NOMO-1 (cell line): ENCODE results near the gene SESTD1.
"Not testable (repeated sequence)": the region's sequence is repeated elsewhere in the genome, so short reads cannot be mapped to it uniquely, and the experiment has no call there.

Source experiments
- DNase-seq, 2 experiments: peaks; one replicate each; lab custom pipeline; 2025; ENCODE audit not compliant: unreplicated experiment in 2 of 2; lab: John Stamatoyannopoulos, UW

The SESTD1 gene

DNA sequence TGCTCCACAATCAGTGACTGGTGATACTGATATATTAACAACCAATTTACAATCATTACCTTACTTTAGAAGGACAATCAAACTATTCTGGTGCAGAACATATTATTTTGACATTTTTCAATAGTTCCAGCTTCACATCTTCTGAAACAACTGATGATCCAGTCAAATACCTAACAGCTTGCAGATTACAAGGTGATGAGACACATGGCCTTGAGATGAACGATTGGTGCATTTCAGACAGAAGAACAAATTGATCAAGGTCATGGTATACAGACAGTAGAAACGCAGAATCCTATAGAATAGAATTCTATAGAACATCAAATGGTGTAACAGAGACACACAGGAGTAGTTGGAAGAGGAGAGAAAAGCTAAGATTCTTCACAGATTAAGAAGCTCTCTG, 24.8 kb downstream of the SESTD1 start:
- DNase-seq, result no peak

DNA sequence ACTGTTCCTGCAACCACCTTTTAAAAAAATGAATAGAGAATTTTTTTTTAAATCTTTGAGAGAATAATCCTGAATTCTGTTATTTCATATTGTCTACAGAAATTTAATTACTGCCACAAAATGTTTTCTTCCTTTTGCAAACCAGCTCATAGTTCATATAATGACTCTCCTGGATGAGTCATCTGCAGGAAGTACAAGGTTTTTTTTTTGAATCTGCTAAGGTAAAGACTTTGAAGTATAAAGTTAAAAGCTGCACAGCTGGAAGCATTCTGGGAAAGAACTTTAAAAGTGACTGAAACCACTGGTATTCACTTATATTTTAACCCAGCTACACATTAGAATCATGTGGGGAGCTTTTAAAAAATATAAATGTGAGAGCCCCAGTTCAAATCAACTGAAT, 25.4 kb downstream of the SESTD1 start:
- DNase-seq, result no peak

DNA sequence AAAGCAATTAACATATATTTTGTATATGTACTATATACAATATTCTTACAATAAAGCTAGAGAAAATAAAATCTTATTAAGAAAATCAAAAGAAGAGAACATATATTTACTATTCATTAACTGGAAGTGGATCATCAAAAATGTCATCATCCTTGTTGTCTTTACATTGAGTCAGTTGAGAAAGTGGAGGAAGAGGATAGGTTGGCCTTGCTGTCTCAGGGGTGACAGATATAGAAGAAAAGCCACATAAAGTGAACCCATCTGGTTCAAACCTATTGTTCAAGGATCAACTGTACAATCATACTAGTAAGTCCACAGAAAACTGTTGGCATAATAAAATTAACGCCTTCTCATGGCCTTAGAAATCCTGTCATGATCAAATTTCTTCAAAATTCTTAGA, 26.6 kb downstream of the SESTD1 start:
- DNase-seq, result no peak

DNA sequence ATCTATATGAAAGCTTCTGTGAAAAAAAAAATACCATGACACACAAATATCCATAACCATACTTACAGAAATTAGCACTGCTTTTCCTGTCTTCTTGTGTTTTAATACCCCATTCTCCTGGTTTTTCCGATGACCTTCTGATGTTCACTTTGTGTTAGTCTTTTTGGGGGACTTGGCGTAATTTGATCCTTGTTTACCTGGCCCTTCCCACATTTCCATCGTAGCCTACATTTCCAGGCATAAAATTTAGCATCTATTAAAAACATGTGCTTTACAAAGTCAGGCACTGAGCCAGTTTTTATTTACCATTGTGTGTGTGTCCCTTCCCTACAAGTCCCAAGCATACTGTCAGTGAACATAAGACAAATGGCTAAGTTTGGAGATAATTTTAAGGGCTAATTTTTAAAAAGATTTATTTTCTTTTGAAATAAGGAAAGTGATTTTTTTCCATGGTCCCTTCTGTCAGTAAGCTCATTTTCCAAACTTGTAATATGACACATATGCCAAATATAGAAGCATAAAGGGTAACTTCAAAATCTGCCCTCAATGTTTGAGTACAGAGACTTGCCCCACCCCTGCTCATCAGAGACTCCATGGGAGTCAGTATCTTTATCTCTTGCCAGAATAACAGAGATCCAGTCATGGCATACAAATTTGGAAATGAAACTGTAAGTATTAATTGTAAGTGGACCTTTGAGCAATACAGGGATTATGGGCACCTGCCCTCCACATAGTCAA, 27.3 kb downstream of the SESTD1 start:
- no peak for DNase-seq

DNA sequence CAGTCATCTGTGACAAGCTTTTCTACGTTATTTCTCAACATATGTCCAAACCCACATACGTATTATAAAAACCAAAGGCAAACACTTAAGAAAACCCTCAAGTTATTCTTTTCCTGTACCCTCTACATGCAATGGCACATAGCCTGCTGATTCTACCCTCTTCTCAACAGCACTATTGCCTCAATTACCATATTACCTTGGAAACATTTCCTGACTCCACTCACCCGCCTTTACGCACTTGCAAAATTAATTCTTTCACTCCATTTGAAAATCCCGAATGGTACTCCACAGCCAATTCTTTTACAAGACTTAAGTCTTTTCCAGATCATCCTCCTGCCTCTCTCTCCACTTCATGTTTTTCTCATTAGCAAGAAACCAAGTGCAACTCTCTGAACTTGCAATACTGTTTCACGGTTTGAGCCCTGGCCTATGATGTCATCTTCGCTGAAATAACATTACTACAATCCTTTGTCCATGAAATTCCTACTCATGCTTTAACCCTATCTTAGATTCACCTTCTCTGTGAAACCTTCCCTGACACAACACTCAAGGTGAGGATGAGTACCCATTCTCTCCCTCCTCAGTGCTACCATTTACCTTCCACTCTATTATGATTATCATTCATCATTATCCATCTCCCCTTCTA, 29.0 kb downstream of the SESTD1 start:
- DNase-seq, result no peak

DNA sequence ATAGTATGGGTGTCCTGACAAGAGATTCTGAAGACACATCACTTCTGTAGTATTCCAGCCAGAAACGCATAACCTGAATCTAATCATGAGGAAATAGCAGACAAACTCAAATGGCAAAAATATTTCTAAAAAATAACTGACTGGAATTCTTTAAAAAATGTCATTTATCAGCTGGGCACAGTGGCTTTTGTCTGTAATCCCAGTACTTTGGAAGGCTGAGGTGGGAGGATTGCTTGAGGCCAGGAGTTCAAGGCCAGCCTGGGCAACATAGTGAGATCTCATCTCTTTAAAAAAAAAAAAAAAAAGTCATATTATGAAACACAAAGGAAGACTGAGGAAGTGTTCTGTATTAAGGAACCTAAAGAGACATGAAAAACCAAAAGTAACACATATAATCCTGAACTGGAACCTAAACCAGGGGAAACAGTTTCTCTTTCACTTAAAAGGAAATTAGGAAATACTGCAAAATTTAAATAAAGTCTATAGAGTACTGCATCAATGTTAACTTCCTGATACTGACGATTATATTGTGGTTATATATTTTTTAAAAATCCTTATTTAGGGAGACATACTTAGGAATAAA, 29.9 kb downstream of the SESTD1 start:
- DNase-seq, result peak; percentile 11 to 84

DNA sequence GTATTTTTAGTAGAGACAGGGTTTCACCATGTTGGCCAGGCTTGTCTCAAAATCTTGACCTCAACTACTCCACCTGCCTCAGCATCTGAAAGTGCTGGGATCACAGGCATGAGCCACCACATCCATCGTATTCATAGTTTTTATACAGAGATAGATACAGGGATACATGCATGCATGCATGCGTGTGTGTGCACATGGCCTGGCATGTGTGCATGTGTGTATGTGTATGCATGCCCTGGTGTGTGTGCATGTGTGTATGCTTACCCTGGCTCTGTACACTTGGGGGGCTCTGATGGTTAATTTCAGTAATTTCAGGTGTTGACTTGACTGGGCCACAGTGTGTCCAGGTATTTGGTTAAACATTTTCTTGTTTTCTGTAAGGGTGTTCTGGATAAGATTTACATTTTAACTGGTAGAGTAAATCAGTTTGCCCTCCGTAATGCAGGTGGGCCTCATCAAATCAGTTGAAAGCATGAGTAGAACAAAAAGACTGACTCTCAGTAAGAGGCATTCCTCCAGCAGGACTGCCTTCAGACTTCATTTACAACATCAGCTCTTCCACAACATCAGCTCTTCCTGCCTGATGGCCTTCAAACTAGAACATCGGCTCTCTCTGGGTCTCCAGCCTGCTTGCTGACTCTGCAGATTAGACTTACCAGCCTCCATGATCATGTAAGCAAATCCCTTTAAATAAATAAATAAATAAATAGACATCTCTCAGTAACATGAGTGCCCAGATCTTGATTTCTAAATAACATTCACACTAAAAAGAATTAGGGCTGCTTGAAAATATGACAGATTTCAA, 30.8 kb downstream of the SESTD1 start:
- DNase-seq, result no peak

DNA sequence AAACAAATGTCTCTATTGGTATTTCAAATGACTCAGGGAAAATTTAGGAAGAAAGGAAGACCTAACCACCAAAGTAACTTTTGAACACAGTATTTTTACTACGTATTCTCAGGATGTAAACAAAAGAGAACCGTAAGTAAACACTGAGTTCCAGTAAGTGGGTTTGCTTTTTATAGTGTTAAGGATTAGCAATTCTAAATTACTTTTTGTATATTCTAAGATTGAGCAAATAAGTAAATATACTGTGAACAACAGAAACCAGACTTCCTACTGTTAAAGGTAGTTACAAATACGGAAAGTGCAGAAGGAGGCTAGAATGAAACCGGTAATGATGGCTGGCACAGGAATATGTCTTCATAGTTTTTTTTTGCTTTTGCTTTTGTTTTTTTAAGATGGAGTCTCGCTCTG, 31.5 kb downstream of the SESTD1 start:
- no peak for DNase-seq

DNA sequence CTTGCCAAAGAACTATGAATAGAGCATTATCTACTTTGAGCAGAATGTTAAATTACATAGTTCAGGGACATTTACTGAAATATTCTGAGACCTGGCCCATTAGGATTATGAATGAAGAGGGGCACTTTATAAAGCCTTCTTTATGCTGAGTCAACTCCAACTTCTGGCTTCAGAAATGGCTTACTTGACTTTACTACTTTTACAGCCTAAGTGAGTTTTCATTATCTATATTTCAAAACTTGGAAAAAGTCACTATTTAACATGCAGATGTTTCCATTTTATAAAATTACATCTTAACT, 37.7 kb downstream of the SESTD1 start:
- DNase-seq, result no peak

DNA sequence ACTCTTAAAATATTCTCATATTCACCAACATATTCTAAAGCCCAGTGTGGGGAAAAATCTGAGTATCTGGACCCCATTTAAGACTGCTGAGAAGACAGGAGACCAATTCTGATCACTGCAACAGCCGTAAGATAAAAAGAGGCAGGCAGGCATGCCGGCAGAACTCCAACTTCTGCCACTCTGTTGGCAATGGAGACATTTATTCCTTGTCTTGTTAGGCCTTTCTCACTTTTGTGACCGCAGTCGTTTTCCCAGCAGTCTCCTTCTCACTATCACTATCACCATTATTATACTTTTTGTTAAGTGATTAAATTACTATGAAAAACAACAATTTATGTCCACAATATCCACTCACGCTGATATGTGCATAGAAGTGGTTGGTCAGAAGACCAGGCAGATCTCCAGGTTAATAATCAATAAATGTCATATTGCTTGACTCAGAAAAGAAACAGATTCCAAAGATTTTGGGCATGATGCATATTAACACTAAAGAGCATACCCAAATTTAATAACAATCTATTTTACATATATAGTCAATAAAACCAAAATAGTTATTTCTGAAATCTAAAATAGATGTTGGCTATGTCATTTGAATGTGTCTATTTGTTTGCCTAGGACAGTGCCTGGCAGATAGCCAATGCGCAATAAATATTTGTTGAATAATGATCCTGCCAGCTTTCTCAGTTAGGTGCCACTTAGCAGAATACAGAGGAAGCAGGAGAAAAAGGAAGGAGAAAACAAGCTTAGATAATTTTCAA, 38.2 kb downstream of the SESTD1 start:
- DNase-seq, result no peak

DNA sequence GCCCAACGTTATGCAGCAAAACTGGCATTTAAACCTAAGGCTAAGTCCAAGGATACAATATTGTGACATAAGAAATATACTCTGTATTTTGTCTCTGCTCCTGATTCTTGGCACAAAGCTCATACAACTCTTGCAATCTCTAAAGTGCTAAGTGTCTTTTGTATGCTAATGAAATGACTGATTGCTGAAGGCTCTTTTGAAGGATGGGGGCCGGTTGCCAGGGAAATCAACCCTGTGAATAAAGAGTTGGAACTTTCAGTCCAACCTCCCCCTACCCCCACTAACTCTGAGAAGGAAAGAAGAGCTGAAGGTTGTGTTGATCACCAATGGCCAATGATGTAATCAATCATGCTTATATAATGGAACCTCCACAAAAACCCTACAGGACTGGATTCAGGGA, 40.3 kb downstream of the SESTD1 start:
- DNase-seq, result no peak

DNA sequence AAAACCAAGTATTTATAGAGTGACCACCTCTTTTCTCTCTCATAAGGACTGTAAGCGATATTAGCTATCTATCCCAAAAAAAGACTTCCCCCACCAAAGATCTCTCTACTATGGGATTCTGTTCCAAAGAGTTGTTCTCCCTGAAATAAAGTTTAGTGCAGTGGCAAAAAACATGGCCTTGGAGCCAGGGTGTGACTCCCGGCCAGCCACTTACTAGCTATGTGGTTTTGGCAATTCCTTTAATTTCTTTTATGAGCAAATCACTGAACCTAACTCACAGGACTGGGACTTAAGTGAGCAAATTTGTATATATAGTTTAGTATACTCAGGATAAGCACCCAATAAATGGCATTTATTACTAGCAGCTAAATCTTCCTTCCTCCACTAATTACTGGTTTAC, 42.6 kb downstream of the SESTD1 start:
- no peak for DNase-seq

DNA sequence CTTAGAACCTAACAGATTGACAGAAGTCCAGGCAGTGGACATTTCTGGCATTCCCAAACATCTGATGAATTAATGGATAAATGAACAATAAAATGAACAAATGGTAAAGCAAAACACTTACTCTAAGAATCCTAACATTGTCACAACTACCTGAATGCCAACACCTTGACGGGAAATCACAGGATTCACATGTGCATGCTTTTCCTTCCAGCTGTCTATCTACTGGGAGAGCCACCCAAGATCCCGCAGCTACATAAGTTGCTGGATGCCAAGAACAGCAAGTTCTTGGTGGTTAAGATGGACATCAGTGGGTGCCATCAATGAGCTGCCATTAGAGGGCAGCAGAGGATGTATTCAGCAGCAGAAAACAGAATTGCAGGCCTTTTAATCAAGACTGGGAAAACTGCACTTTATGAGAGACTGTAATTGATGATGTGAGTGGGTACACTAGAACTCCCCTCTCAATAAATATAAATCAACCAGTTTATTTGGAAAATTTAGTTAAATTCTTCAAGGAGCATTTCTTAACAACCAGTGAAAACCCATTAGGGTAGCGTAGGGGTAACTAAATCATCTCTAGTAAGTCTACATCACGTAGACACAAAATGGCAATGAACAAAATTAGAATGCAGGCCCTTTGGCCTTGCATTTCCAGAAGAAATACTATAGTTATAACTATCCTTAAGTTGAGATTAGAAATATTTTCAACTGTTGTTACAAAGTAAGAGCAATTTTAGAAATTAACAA, 45.6 kb downstream of the SESTD1 start:
- peak in 1 of 2 experiments; percentile 59 for DNase-seq

DNA sequence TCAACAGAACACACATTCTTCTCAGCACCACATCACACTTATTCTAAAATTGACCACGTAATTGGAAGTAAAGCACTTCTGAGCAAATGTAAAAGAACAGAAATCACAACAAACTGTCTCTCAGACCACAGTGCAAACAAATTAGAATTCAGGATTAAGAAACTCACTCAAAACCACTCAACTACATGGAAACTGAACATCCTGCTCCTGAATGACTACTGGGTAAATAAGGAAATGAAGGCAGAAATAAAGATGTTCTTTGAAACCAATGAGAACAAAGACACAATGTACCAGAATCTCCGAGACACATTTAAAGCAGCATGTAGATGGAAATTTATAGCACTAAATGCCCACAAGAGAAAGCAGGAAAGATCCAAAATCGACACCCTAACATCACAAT, 50.0 kb downstream of the SESTD1 start:
- not testable (repeated sequence) for DNase-seq

DNA sequence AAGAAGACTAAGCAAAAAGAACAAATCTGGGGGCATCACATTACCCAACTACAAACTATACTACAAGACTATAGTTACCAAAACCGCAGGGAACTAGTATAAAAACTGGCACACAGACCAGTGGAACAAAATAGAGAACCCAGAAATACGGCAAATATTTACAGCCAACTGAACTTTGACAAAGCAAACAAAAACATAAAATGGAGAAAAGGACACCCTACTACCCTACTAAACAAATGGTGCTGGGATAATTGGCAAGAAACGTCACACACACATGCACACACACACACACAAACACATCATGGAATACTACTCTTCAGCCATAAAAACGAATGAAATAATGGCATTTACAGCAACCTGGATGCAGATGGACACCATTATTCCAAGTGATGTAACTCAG, 53.3 kb downstream of the SESTD1 start:
- no peak for DNase-seq

DNA sequence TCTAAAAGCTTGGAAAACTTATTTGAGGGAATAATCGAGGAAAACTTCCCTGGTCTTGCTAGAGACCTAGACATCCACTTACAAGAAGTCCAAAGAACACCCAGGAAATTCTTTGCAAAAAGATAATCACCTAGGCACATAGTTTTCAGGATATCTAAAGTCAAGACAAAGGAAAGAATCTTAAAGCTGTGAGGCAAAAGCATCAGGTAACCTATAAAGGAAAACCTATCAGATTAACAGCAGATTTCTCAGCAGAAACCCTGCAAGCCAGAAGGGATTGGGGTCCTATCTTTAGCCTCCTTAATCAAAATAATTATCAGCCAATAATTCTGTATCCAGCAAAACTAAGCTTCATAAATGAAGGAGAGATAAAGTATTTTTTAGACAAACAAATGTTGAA, 56.4 kb downstream of the SESTD1 start:
- not testable (repeated sequence) for DNase-seq

DNA sequence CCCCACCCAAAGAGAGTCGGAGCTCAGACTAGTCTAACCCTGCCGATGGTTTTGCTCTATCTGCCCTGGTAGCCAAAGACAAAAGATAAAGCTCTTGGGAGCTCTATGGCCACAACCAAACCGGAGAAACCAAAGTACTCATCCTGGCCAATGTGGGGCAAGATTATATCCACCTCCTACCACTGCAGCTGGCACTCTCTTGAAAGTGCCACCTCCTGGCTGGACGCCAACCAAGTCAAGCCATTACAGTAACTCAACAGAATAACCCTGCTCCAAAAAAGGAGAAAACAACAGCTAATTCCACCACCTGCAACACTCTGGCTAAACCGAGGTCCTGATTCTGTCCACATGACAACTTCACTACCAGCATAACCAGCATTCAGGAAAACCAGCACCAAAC, 57.6 kb downstream of the SESTD1 start:
- DNase-seq, result no peak

DNA sequence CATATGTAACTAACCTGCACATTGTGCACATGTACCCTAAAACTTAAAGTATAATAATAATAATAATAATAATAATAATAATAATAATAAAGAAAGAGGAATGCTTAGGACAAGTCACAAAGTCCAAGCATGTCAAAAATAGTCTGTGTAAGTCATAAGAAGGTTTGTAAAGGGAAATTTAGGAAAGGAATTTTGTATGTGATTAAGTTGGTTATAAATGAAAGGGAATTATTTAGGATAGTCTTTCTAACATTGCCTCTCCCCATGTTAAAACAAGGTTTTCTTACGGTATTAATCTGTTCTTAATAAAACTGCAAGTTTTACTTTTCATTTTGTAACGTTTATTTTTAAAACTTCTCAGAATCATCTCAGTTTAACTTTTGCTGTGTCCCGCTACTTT, 62.8 kb downstream of the SESTD1 start:
- DNase-seq, result no peak

DNA sequence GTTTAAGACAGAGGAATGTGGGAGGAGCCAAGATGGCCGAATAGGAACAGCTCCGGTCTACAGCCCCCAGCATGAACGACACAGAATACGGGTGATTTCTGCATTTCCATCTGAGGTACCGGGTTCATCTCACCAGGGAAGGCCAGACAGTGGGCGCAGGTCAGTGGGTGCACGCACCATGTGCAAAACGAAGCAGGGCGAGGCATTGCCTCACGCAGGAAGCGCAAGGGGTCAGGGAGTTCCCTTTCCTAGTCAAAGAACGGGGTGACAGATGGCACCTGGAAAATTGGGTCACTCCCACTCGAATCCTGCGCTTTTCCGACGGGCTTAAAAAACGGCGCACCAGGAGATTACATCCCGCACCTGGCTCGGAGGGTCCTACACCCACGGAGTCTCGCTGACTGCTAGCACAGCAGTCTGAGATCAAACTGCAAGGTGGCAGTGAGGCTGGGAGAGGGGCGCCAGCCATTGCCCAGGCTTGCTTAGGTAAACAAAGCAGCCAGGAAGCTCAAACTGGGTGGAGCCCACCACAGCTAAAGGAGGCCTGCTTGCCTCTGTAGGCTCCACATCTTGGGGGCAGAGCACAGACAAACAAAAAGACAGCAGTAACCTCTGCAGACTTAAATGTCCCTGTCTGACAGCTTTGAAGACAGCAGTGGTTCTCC, 68.6 kb downstream of the SESTD1 start:
- not testable (repeated sequence) for DNase-seq

DNA sequence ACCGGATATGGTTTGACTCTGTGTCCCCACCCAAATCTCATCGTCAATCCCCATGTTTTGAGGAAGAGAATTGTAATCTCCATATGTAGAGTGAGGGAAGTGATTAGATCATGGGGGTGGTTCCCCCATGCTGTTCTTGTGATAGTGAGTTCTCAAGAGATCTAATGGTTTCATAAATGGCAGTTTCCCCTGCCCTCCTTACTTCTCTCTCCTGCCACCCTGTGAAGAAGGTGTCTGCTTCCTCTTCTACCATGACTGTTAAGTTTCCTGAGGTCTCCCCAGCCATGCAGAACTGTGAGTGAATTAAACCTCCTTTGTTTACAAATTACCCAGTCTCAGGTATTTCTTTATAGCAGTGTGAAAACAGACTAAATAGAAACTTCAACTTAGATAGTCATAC, 69.5 kb downstream of the SESTD1 start:
- DNase-seq, result no peak
